SK-N-SH treated with all-trans-retinoic acid at 6 μM for 48 hours (cell line): ENCODE results near the gene CCNL2.

Experiments
- ATAC-seq: fragments of 200-7000 bp; cut with Tn5 transposase; 3 replicates; pipeline ENCODE4 v1.9.1; 2020; ENCODE audit warnings: mild to moderate bottlenecking, moderate library complexity
- ARNTL ChIP-seq: fragments of 450-650 bp; formaldehyde crosslinking; IDR thresholded peaks from 2 replicates; pipeline ENCODE4 v1.5.0; 2020; ENCODE audit warnings: low read depth, mild to moderate bottlenecking, moderate library complexity, borderline replicate concordance
- BACH2 ChIP-seq: fragments of 250-450 bp; sonication (Bioruptor Pico); IDR thresholded peaks from 2 replicates; pipeline ENCODE4 v1.9.0; 2021; ENCODE audit warnings: mild to moderate bottlenecking, borderline replicate concordance
- CREB5 ChIP-seq: fragments of 250-450 bp; sonication (Bioruptor Pico); IDR thresholded peaks from 2 replicates; pipeline ENCODE4 v1.5.1; 2020; ENCODE audit warnings: low read depth, mild to moderate bottlenecking, moderate library complexity
- CSRNP3 ChIP-seq: fragments of 250-450 bp; sonication (Bioruptor Pico); IDR thresholded peaks from 2 replicates; pipeline ENCODE4 v1.5.1; 2021; ENCODE audit warnings: mild to moderate bottlenecking, moderate library complexity
- GLIS3 ChIP-seq: fragments of 250-450 bp; sonication (Bioruptor Pico); IDR thresholded peaks from 2 replicates; pipeline ENCODE4 v1.5.0; 2020; ENCODE audit warnings: mild to moderate bottlenecking, moderate library complexity
- PATZ1 ChIP-seq: fragments of 250-450 bp; sonication (Bioruptor Pico); IDR thresholded peaks from 2 replicates; pipeline ENCODE4 v1.8.0; 2020; ENCODE audit warnings: mild to moderate bottlenecking, moderate library complexity, borderline replicate concordance
- POU6F1 ChIP-seq: fragments of 250-450 bp; sonication (Bioruptor Pico); IDR thresholded peaks from 2 replicates; pipeline ENCODE4 v1.8.0; 2021; ENCODE audit warnings: low read depth, mild to moderate bottlenecking, moderate library complexity, borderline replicate concordance
- PPARA ChIP-seq: fragments of 250-450 bp; sonication (Bioruptor Pico); IDR thresholded peaks from 2 replicates; pipeline ENCODE4 v1.5.0; 2020; ENCODE audit warnings: mild to moderate bottlenecking, borderline replicate concordance
- SNAI2 ChIP-seq: fragments of 250-450 bp; sonication (Bioruptor Pico); IDR thresholded peaks from 2 replicates; pipeline ENCODE4 v1.5.0; 2020; ENCODE audit warnings: mild to moderate bottlenecking, moderate library complexity
- TCF4 ChIP-seq: fragments of 250-450 bp; sonication (Bioruptor Pico); IDR thresholded peaks from 2 replicates; pipeline ENCODE4 v1.8.0; 2021; ENCODE audit warnings: mild to moderate bottlenecking, moderate library complexity, borderline replicate concordance
- TSHZ2 ChIP-seq: fragments of 250-450 bp; sonication (Bioruptor Pico); IDR thresholded peaks from 2 replicates; pipeline ENCODE4 v1.5.0; 2020; ENCODE audit warnings: mild to moderate bottlenecking, moderate library complexity
- ZC3H10 ChIP-seq: fragments of 250-450 bp; sonication (Bioruptor Pico); IDR thresholded peaks from 2 replicates; pipeline ENCODE4 v1.5.1; 2021; ENCODE audit warnings: mild to moderate bottlenecking, moderate library complexity
- ZFP30 ChIP-seq: fragments of 450-650 bp; formaldehyde crosslinking; IDR thresholded peaks from 2 replicates; pipeline ENCODE4 v1.5.0; 2022; ENCODE audit warnings: mild to moderate bottlenecking, moderate library complexity
- ZNF565 ChIP-seq: fragments of 450-650 bp; formaldehyde crosslinking; conservative IDR thresholded peaks from 2 replicates; pipeline ENCODE4 v1.5.0; 2020; ENCODE audit warnings: low read depth, mild to moderate bottlenecking, moderate library complexity

CCNL2 gene

GRCh38 chr1:1390675-1391074 is 8.5 kb downstream of the CCNL2 start (continued):
- TF ChIP-seq PATZ1 (CRISPR knock-in tag): no peak
- no peak for TF ChIP-seq ZC3H10 (CRISPR knock-in tag)
- no peak for TF ChIP-seq SNAI2 (CRISPR knock-in tag)
- TF ChIP-seq GLIS3 (CRISPR knock-in tag): no peak
- no peak for TF ChIP-seq PPARA (CRISPR knock-in tag)
- no peak for TF ChIP-seq BACH2 (CRISPR knock-in tag)
- no peak for TF ChIP-seq ARNTL (CRISPR knock-in tag)

GRCh38 chr1:1388078-1388472 is 11.1 kb downstream of the CCNL2 start:
- ATAC-seq: no peak
- TF ChIP-seq POU6F1 (CRISPR knock-in tag) (no peak), CSRNP3 (CRISPR knock-in tag) (no peak), ZNF565 (CRISPR knock-in tag) (no peak), ZFP30 (CRISPR knock-in tag) (no peak), TSHZ2 (CRISPR knock-in tag) (no peak), BACH2 (CRISPR knock-in tag) (no peak), SNAI2 (CRISPR knock-in tag) (no peak)

GRCh38 chr1:1387098-1388077 is 11.7 kb downstream of the CCNL2 start:
- no peak for TF ChIP-seq CREB5 (CRISPR knock-in tag)
- TF ChIP-seq TSHZ2 (CRISPR knock-in tag): no peak
- TF ChIP-seq TCF4 (CRISPR knock-in tag): no peak
- ATAC-seq: no peak
